ENCODE data around the gene MANBA.

DNA sequence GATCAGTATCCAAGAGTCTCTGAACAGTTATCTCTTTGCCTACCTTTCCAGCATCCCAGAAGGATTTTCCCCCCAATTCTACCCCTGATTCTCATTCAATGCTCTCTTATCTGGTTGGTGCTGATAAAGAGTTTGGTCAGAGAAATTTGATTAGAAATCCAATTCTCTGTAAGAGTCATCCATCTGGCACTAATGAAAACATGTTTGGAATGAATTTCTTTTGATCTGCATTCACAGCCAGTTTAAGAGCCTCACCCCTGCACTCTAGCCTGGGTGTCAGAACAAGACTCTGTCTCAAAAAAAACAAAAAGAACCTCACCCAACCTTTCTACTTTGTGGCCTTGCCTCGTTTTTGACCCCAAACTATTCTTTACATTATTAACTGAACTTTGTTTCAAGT lies 122.1 kb downstream of the MANBA start:
- TF ChIP-seq, protein P1, sequence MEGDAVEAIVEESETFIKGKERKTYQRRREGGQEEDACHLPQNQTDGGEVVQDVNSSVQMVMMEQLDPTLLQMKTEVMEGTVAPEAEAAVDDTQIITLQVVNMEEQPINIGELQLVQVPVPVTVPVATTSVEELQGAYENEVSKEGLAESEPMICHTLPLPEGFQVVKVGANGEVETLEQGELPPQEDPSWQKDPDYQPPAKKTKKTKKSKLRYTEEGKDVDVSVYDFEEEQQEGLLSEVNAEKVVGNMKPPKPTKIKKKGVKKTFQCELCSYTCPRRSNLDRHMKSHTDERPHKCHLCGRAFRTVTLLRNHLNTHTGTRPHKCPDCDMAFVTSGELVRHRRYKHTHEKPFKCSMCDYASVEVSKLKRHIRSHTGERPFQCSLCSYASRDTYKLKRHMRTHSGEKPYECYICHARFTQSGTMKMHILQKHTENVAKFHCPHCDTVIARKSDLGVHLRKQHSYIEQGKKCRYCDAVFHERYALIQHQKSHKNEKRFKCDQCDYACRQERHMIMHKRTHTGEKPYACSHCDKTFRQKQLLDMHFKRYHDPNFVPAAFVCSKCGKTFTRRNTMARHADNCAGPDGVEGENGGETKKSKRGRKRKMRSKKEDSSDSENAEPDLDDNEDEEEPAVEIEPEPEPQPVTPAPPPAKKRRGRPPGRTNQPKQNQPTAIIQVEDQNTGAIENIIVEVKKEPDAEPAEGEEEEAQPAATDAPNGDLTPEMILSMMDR (IDR thresholded peaks at IDR 0.05): no peak
- TF ChIP-seq ZFX (IDR thresholded peaks at IDR 0.05; ENCODE audit: borderline replicate concordance): no peak

All from 22Rv1 (cell line).